RWPE2 (cell line): ENCODE results near the gene PPFIA4.
A peak's percentile ranks its signal among the peaks of the same experiment; 100 is the strongest.

Source experiments
- ATAC-seq: fragments of 200-7000 bp; cut with Tn5 transposase; 3 replicates; pipeline ENCODE4 v1.9.1; 2021; ENCODE audit warnings: low read depth
- DNase-seq: peaks from one replicate; pipeline ENCODE4 v3.0.0-alpha.2; 2020; ENCODE audit warnings: low spot score
- H3K27ac ChIP-seq: fragments of 450-650 bp; 2 replicates; pipeline ENCODE4 v1.5.1; 2017; ENCODE audit warnings: mild to moderate bottlenecking; ENCODE audit not compliant: poor library complexity, severe bottlenecking
- H3K27me3 ChIP-seq: fragments of 250-450 bp; sonication (Bioruptor Pico); 2 replicates; pipeline ENCODE4 v1.5.1; 2021; ENCODE audit warnings: mild to moderate bottlenecking, moderate library complexity; ENCODE audit not compliant: insufficient read depth, poor library complexity, severe bottlenecking
- H3K36me3 ChIP-seq: fragments of 250-450 bp; sonication (Bioruptor Pico); 2 replicates; pipeline ENCODE4 v1.5.1; 2020; ENCODE audit warnings: low read depth, mild to moderate bottlenecking, moderate library complexity
- H3K4me1 ChIP-seq: fragments of 250-450 bp; sonication (Bioruptor Pico); 2 replicates; pipeline ENCODE4 v1.5.1; 2021; ENCODE audit warnings: mild to moderate bottlenecking, moderate library complexity; ENCODE audit not compliant: insufficient read depth, poor library complexity, severe bottlenecking
- H3K4me3 ChIP-seq: fragments of 250-450 bp; sonication (Bioruptor Pico); 2 replicates; pipeline ENCODE4 v1.5.1; 2021; ENCODE audit warnings: mild to moderate bottlenecking, moderate library complexity; ENCODE audit not compliant: severe bottlenecking
- H3K9me3 ChIP-seq: fragments of 250-450 bp; sonication (Bioruptor Pico); 2 replicates; pipeline ENCODE4 v1.5.1; 2021; ENCODE audit warnings: mild to moderate bottlenecking, moderate library complexity; ENCODE audit not compliant: severe bottlenecking
- CTCF ChIP-seq: fragments of 450-650 bp; IDR thresholded peaks from one replicate; pipeline ENCODE4 v1.5.1; 2017; ENCODE audit warnings: mild to moderate bottlenecking, moderate library complexity; ENCODE audit not compliant: poor library complexity, severe bottlenecking

PPFIA4 gene

GRCh38 chr1:203098914-203099520 is 72.7 kb downstream of the PPFIA4 start:
- DNase-seq (no peak), ATAC-seq (no peak)
- no peaks in the 10 kb centered on the region for H3K36me3 ChIP-seq
- peaks cover 2% of the 10 kb centered on the region for H3K4me1 ChIP-seq
- no peak overlapping the region for H3K4me3 ChIP-seq
- no peak for TF ChIP-seq CTCF
- no peaks in the 10 kb centered on the region for H3K9me3 ChIP-seq
- no peaks in the 10 kb centered on the region for H3K27me3 ChIP-seq
- H3K27ac ChIP-seq, result no peak overlapping the region

- H3K4me1 ChIP-seq, result no peaks in the 10 kb centered on the region
- H3K4me3 ChIP-seq, result no peak overlapping the region
- ATAC-seq (no peak), DNase-seq (no peak)
- no peak for TF ChIP-seq CTCF
- H3K27ac ChIP-seq, result no peak overlapping the region
- H3K9me3 ChIP-seq, result no peaks in the 10 kb centered on the region
- H3K36me3 ChIP-seq, result no peaks in the 10 kb centered on the region
- H3K27me3 ChIP-seq, result no peaks in the 10 kb centered on the region
These were observed 73.7 kb downstream of the PPFIA4 start for GRCh38 chr1:203099805-203100515.

- no peak for TF ChIP-seq CTCF
- no peaks in the 10 kb centered on the region for H3K36me3 ChIP-seq
- no peaks in the 10 kb centered on the region for H3K9me3 ChIP-seq
- no peak overlapping the region for H3K4me3 ChIP-seq
- no peaks in the 10 kb centered on the region for H3K27me3 ChIP-seq
- no peak for DNase-seq
- no peaks in the 10 kb centered on the region for H3K4me1 ChIP-seq
- no peak overlapping the region for H3K27ac ChIP-seq
- no peak for ATAC-seq
These were observed 74.2 kb downstream of the PPFIA4 start for GRCh38 chr1:203100516-203100869.

- peak; percentile 30 for DNase-seq
These were observed 75.7 kb downstream of the PPFIA4 start for GRCh38 chr1:203101813-203102634.

More at GRCh38 chr1:203101813-203102634, 75.7 kb downstream of the PPFIA4 start:
- Histone ChIP-seq H3K27ac (no peak overlapping the region), H3K9me3 (no peaks in the 10 kb centered on the region), H3K36me3 (no peaks in the 10 kb centered on the region), H3K4me1 (no peaks in the 10 kb centered on the region), H3K27me3 (peaks cover 4% of the 10 kb centered on the region), H3K4me3 (no peak overlapping the region)
- TF ChIP-seq CTCF, result no peak
- no peak for ATAC-seq
